Stimulated activated CD8-positive, alpha-beta memory T cell treated with anti-CD3 and anti-CD28 coated beads, Interleukin-7, amount 100 ng/mL, for 1 hour (primary cell): ENCODE measurements around the gene MTERF4.

Source experiments
- DNase-seq, 2 donors: peaks; one replicate each; pipeline ENCODE4 v3.0.0-alpha.2; 2020; ENCODE audit warnings: low read depth in 2 of 2

The MTERF4 gene, protein sequence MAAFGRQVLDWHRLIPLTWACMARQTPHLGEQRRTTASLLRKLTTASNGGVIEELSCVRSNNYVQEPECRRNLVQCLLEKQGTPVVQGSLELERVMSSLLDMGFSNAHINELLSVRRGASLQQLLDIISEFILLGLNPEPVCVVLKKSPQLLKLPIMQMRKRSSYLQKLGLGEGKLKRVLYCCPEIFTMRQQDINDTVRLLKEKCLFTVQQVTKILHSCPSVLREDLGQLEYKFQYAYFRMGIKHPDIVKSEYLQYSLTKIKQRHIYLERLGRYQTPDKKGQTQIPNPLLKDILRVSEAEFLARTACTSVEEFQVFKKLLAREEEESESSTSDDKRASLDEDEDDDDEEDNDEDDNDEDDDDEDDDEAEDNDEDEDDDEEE

DNA sequence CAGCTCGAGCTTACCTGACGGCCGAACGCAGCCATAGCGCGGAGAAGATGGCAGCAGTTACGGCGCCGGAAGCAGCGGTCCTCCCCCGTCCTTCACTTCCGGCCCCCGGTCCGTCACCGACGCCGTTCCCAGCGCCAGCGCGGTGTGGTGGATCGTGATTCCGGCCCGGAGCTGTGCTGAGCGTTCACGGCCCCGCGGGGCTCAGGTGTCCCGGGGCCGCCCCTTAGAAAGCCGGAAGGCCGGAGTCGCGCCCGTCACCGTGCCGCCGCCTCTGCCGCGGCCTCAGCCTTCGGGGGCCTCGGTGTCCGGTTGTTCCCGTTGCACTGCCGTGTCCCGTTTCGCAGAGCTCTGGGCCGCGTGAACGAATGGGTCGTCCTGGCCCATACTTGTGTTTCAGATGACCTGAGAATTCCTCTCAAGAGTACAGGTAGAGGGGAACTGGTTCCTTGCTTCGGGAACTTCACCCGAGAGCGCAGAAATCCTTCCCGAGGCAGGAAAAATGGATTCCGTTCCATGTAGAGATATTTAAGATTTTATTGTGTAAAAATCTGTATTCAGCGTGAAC lies at the start of gene MTERF4:
MTERF4 (minus strand) TSS at position 49 of the 565 bp plus-strand sequence; CDS start at position 35, 14 bp downstream.
- DNase-seq, result peak; percentile 70 to 75

DNA sequence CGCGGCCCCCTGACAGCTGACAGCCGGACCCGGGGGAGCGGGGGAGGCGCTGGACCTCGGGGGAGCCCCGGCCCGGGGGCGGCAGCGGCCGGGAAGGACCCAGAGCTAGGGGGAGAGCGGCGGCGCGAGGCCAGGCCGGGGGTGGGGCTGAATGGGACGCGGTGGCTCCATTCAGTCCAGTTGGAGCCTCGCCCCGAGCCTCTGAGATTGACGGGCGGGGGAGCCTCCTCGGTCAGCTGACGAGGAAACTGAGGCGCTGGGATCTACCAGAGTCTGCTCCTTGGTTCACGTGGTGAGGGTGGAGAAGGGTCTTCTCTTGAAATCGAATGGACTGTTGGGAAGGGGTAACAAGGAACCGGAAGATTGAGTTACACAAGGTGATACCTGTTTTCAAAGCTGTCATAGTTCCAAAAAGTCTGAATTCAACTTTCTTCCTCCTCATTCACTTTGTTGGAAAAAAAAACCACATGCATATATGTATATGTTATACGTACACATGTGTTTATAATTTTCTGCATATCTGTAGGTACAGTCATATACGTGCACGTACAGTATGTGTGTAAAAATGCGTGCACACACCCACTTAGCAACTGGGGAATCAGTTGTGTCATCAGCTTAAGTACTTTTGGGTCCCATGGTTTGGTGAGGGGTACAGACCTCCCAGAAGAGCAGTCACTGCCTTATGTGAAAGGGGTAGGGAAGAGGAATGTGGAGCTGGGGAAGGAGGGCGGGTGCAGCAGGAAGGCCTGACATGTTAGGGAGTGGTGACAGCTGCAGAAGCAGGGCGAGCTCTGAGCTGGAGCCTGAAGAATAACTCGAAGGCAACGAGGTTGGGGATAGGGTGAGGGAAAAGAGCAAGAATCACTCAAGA lies 48.8 kb upstream of the MTERF4 start:
- DNase-seq, result no peak

DNA sequence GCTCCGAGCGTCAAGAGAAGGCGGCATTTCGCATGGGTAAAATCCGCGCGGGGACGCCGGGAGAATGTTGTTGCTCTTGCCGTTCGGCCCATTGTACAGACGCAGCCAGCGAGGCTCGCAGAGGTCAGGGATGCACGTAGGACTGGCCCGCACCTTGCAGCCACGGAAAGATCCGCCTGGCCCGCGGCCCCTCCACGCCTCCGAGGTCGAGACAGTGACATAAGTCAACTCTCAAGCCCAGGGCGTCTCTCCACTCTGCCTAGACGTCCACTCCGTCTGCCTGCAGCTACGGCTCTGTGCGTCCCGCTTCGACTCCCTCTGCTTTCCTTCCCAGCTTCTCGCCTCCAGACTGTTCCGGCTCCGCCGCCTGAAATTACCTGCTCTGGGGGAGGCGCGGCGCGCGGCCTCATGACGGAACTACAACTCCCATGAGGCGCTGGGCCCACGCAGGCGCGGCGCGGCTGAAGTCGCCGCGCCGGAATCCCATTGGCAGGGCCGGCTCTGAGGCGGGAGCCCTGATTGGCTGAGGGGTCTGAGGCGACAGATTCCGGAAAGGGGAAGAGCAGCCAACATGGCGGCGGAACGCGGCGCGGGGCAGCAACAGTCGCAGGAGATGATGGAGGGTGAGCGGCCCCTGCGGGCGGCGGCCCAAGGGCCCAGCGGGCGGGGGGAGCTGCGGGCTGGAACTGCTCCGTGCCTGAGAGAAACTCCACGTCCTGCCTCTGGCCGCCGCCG lies 48.0 kb upstream of the MTERF4 start, which contains the start of gene PPP1R7:
PPP1R7 (plus strand) TSS at position 543 of the 735 bp plus-strand sequence; CDS start at position 572, 29 bp downstream.
- peak; percentile 83 to 85 for DNase-seq

DNA sequence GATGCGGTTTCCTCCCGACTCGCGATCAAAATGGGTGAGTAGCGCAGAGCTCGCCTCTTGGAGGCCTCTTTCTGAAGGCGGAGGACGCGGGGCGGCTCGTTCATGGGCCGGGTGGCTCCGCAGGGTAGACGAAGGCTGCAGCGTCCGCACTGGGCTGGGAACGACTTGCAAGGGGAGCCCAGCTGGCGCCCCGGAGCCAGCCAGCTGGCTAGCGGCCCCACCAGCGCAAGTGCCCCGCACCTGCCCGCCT lies 47.5 kb upstream of the MTERF4 start:
- DNase-seq, result no peak

DNA sequence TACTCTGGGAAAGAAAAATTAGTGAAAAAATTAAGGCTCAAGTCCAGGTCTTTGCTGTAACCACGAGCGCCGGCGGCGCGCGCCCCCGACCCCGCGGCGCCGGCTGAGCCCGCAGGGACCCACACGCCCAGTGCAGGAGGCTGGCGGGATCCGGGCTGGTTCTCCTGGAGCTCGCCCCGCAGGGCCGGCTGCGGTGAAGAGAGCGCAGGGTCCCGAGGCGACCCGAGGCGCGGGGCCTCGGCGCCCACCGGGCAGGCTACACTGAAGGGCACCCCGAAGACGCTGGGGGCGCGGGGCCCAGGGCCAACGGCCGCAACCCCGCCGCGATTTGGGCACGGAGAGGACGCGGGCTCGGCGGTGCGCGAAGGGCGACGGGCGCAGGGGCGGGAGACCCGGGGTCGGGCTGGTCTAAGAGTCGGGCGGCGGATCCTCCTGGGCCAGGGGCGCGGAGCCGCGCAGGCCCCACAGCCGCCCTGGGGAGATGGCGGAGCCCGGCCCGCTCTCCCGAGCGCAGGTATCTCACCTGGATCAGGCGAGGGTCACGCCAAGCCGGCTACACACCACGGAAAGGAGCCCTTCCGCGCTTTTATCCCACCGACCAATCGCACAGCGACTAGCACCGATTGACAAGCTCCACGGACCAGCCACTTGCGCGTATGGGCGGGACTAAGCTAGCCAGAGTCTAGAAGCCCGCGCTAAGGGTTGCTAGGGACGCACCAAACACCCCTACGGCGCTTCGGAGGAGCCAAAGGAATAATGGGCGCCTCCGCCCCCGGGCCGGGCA lies 47.0 kb upstream of the MTERF4 start, which contains the start of gene PASK:
PASK (minus strand) TSS at position 582 of the 784 bp plus-strand sequence. CDS start 6,440 bp downstream, outside the sequence.
- DNase-seq, result peak; percentile 78 to 83

DNA sequence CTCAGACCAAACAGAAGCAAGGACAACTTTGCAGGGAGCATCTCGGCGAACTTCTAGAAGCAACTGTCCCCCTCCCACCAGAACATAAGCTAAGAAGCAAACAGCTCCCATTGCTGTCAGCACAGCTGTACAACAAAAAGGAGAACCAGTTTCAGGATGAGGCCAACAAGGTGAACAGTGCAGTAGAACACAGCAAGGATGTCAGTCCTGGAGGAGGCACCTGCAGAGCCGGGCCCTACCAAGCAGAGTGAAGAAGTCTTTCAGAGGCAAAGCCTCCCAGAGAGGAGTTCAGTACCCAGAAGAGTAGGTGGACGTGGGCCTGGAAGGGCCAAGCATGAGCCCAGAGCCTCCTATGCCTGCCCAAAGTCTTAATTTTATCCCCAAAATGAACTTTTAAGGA lies 46.2 kb upstream of the MTERF4 start:
- DNase-seq, result no peak

DNA sequence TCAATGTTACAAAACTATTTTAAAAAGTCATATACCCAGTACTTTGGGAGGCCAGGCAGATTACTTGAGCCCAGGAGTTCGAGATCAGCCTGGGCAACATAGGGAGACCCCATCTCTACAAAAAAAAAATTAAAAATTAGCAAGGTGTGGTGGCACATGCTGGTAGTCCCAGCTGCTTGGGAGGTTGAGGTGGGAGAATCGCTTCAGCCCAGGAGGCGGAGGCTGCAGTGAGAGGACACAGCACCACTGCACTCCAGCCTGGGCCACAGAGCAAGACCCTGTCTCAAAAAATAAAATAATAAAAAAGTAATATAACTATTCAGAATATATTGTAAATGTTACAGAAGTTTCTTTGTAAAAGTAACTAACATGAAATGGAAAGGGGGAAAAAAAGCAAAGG lies 45.2 kb upstream of the MTERF4 start:
- no peak for DNase-seq

DNA sequence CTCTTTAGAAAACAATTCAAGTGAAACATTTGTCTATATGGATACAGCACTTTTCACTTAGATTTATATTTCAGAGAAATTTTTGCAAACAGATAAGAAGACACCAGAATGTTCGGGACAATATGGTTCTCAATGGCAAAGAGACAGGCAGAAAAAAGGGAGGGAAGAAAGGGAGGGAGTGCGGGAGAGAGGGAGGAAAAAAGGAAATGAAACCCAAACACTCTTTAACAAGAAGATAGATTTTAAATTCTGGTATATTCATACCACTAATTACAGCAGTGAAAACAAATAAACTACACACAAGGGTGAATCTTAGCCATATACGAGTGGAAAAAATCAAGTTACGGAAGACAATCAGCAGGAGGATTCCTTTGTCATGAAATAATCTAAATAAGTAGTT lies 44.2 kb upstream of the MTERF4 start:
- no peak for DNase-seq

DNA sequence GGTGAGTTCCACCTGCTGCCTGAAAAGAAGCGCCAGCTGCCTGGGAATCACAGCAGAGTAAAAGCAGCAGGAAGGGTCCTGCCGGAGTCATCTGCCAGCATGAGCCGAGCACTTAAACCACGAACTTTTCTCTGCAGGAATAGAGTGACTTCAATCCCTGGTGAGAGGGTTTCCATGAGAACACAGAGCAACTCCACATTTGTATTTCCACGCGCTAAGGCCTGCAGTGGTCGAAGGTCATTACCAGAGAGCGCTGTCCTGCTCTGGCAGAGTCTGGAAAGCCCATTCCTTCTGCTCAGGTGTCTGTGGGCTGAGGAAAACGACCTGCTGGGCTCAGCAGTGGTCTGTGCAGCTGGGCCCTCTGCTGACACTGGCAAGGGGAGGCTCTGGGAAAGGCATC lies 40.5 kb upstream of the MTERF4 start:
- no peak for DNase-seq

DNA sequence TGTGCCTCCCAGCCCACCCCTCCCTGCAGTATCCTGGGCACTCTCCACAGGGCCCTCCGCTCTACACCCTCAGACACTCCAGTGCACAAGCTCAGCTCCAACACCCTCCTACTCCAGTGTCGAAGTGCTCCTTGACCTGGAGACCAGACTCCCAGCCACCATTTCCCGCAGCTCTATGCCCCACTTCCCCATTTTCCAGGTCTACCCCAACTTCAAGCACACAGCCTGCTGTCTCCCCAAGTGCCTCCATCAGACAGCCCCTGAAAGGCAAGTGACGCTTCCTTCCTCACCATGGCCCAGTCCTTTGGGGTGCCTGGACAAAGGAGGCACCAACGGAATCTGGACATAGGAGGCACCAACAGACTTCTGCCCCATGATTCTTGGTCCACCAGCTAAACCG lies 40.0 kb upstream of the MTERF4 start:
- DNase-seq, result no peak

DNA sequence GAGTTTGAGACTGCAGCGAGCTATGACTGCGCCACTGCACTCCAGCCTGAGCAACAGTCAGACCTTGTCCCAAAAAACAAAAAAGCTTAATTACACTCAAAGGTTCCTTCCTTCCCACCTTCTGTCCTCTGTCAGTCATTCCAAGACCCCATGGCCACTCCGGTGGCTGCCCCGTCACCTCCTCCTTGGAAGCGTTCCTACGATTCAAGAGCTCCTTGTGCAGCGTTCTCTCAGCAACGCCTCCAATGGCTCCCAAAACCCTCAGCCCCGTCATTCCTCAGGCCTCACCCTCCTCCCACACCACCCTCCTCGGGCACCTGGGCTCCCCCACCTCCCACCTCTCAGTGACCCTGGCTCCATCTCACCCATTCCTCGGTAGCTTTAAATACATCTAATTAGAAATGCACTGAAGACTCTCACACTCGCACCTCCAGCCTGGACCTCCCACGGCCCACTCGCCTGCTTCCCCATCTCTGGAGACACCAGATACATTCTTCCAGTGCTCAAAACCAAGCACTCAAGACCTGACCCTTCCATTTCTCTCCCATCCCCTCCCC lies 39.2 kb upstream of the MTERF4 start:
- DNase-seq, result no peak

DNA sequence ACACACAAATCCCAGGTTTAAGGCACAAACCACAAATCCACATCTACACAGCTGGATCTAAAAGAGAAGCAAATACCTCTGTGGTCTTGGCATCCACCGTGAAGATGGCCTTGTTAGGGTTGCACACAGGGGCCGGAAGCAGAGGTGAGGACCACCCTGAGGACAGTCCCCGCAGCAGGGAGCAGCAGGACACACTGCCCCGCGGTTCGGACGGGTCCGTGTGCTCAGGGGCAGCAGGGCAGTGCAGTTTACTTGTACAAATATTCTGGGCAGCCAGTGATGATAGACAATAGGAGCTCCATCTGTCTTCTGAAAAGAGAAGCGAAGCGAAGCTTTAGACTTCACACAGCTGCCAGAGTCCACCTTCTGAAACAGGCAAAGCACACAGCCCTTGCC lies 38.4 kb upstream of the MTERF4 start:
- no peak for DNase-seq

DNA sequence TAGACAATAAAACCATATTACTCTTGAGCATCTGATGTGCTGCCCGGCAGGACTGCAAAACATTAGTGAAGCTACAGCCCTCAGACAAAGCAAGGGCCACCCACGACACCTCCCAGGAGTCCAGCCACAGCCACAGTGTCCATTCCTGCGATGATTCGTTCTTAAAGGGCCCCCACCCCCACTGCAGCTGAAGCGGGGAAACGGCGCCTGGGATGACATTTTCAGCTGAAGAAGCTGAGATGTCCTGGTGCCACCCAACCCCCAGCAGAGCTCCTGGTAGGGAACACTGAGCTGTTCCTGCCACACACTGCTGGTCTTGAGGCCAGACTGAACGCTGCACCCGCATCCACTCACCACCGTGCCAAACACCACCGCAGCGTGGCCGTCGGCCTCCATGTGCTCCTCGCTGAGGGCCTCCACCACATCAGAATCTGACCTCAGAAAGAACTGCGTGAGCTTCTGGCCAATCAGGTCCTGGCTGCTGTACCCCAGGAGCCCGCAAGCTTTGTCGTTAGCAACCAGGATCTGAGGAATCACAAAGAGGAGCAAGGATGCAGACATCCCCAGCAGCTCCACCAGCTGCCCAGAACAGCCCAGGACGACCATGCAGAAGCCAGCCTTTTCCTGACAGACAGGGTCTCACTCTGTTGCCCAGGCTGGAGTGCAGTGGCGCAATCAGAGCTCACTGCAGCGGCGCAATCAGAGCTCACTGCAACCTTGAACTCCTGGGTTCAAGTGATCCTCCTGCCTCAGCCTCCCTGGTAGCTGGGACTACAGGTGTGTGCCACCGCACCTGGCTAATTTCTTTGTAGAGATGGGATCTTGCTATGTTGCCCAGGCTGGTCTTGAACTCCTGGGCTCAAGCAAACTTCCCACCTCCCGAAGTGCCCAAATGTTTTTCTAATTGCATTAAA lies 37.7 kb upstream of the MTERF4 start:
- no peak for DNase-seq

DNA sequence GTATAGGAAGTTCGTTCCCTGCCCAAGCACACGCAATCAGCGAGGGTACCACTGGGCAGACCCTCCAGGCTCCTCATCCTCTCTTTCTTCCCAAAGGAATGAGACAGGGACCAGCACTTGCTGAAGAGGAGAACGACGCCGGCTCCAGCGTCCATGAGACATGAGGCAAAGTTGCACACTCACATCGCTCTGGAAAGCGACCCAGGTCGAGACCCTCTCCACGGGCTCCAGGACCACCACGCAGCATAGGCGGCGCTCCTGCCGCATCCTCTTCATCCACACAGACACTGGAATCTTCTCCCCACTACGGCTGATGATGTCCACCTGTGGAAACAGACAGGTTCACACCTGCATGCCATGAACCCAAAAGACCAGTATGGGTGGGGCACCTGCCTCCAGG lies 36.4 kb upstream of the MTERF4 start:
- DNase-seq, result no peak

DNA sequence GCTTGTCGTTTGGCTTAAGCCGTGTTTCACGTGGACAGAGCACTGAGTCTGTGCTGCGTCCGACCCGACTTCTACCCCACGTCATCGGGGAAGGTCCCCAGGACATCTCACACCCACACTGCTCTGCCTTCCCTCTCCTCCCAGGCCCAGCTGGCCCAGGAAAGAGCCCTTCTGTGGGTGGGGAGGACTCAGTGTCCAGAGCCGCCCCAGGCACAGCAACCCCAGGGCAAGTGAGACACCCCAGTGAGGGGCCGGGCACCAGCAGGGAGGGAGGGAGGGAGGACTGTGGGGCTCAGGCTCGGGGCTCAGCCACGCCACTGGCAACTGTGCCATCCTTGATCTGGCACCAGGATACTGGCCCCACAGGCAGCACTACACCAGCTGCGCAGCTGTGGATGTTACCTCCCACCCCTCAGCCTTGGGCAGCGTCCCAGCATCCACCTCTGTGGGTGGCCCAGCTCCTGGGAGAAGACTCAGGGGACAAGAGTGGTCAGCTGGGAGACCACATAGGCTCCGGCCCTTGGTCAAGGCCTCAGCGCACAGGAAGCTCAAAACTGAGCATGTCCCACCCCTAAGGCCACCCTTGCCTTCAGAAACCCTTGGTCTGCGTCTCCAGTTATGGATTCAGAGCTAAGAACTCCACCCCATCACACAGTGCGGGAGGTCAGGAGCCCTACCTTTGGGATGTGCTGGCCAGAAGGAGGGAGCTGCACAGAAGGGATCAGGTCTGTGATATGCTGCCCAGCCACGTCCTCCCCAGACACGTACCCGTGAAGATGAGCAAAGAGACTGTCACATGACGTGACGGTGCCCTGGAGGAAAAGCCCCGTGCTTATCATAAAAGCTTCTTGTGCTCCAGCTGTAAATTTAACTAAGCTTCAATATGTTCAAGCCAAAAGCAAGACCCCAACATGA lies 35.4 kb upstream of the MTERF4 start:
- no peak for DNase-seq

DNA sequence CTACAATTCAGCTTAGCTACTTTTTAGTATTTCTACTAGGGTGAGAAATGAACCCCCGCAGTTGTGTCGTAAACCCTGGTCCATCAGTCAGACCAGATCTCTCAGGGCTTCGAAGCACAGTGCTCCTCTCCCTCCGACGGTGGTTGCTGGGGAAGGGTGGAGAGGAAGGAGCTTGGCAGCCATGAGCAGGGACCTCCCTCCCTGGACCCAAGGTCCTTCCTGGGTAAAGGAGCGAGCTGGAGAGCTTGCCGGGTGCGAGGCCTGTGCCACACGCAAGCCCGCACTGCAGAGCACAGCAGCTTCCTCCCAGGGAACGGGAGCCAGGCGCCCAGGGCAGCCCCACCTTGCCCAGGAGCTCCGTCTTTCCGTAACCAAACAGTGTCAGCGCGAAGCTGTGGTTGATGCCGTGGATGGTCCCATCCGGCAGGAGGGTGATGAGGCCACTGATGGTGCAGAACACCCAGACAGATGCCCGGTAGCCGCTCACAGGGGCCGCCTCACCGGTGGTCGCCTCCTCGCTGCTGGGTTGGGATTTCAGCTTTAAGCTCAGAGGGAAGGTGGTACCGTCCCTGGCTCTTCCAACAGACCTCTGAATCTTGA lies 34.7 kb upstream of the MTERF4 start:
- no peak for DNase-seq

DNA sequence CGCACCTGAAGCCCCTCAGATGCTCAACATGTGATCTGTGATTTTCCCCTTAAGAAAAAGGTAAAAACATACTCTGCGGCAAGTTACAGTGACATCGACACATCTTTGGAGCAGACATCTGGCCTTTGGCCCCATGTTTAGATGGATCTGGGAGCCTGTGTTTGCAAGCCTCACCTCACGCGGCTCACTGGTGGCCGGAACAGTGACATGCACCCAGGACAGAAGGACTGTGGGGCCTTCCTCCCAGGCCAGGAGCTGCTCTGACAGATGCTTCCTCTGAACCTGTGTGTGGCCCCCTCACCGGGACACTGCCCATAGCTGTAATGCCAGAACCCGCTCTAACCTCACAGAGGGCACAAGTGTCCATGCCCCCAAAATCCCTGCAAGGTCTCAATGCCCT lies 34.1 kb upstream of the MTERF4 start:
- no peak for DNase-seq

DNA sequence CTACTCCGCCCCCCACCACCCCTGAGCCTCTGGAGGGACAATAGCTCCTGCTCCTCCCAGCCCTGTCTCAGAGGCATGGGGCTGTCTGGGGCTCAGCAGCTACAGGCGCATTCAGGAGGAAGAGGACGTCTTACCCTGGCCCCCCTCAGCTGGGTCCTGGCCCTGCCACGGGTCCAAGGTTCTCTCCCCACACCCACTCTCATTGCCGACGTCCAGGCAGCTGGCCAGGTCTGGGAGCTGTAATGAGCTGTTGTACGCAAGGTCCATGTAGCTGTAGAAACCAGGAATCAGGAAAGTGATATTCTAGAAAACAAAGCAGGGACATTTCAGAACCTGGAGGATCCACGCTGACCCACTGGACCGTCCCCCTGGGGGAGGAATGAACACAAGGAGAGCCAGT lies 33.6 kb upstream of the MTERF4 start:
- DNase-seq, result no peak
